Natural killer cell treated with Interleukin-12 subunit alpha and Interleukin-12 subunit beta and Interleukin-15 and Interleukin-18, amount 100 ng/mL, for 72 hours (primary cell): ENCODE measurements around the gene INO80D. TPM values are rescaled to one million over a fixed set of nuclear protein-coding genes. Genes with fewer than 3 reads are reported as not detected.
A peak's percentile ranks its signal among the peaks of the same experiment; 100 is the strongest.
"Not testable (repeated sequence)": the region's sequence is repeated elsewhere in the genome, so short reads cannot be mapped to it uniquely, and the experiment has no call there.

ENCODE experiments used
- ATAC-seq, 2 donors: fragments of 150-1000 bp; cut with Tn5 transposase in 1 of 2; sonication (Bioruptor Pico), chemical (Tn5 transposase) in 1 of 2; 2 replicates each; pipeline ENCODE4 v1.10.0; 2021
- DNase-seq: peaks from one replicate; pipeline ENCODE4 v3.0.0; 2022; ENCODE audit warnings: low spot score
- H3K27ac Mint-ChIP-seq, 2 donors: 1 replicate in 1 of 2; 2 replicates in 1 of 2; pipeline ENCODE4 v1.8.0; 2022; ENCODE audit warnings: mixed read lengths in 2 of 2, mild to moderate bottlenecking in 1 of 2, moderate library complexity in 1 of 2
- H3K27me3 Mint-ChIP-seq, 2 donors: 1 replicate in 1 of 2; 2 replicates in 1 of 2; pipeline ENCODE4 v1.8.0; 2022; ENCODE audit warnings: mixed read lengths in 2 of 2
- H3K36me3 Mint-ChIP-seq: one replicate; pipeline ENCODE4 v1.8.0; 2022; ENCODE audit warnings: mixed read lengths
- H3K4me1 Mint-ChIP-seq, 2 donors: 1 replicate in 1 of 2; 2 replicates in 1 of 2; pipeline ENCODE4 v1.8.0; 2022; ENCODE audit warnings: low read depth in 2 of 2, mixed read lengths in 2 of 2, mild to moderate bottlenecking in 1 of 2
- H3K4me3 Mint-ChIP-seq: one replicate; pipeline ENCODE4 v1.8.0; 2022; ENCODE audit warnings: mixed read lengths
- H3K9me3 Mint-ChIP-seq: 2 replicates; pipeline ENCODE4 v1.8.0; 2022; ENCODE audit warnings: mixed read lengths
- total RNA-seq, 2 donors: library from RNA; stranded (reverse); gene quantifications; one replicate each; pipeline ENCODE4 v1.2.3, GENCODE V29; 2022

Gene INO80D
- total RNA-seq, 2 donors from 2014 or later, result 36.0 to 37.5 TPM

DNA sequence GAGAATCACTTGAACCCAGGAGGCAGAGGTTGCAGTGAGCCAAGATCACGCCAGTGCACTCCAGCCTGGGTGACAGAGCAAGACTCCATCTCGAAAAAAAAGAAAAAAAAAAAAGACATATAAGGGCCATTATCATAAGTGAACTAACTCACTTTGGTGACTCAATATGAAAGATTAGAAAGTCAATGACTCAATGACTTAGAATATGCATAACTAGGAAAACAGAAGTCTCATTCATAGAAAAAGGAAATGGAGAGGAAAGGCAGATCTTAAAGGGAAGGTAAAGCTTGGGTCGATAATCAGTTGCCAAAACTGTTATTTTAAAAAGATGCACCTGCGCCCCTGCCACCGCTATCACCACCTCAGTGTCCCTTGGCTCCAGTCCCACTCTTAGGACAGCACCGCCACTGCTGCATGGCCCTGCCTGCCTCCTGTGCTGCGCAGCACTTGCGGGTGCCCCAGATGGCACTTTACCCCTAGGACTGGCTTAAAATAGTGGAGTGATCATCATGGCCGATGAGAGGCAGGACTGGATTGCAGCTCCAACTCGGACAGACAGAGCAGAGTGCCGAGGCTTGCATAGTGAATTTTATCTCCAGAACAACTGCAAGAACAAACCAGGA, 54.7 kb downstream of the INO80D start:
- H3K36me3 Mint-ChIP-seq, result peaks cover 35% of the 10 kb centered on the region
- peak in 1 of 2 donors; percentile 75 for ATAC-seq
- DNase-seq, result no peak
- no peaks in the 10 kb centered on the region for H3K27me3 Mint-ChIP-seq
- peaks cover 52 to 56% of the 10 kb centered on the region in 2 donors for H3K4me1 Mint-ChIP-seq
- peak overlapping the region; percentile 24 for H3K4me3 Mint-ChIP-seq
- H3K27ac Mint-ChIP-seq, result peak overlapping the region in 1 of 2 donors; percentile 14
- peaks cover 8% of the 10 kb centered on the region for H3K9me3 Mint-ChIP-seq

DNA sequence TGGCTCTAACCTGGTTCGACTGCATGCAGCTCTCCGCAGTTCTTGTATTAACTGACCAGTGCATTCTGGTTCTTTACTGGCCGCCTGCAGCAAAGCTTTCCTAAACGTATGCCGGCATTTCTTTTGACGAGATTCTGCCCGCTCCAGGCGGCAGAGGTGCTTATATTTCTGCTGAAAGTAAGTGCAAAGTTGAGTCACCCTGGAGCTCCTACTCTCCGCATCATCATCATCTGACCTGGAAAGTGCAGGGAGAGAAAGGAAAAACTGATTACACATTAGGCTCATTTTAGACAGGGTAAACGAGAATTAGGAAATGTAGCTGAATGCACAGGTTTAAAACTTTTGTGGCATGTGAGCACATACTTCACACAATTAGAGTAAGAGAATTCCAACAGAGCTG, 57.9 kb downstream of the INO80D start:
- H3K36me3 Mint-ChIP-seq, result peaks cover 23% of the 10 kb centered on the region
- H3K27ac Mint-ChIP-seq, result peak overlapping the region in 1 of 2 donors; percentile 44
- DNase-seq, result no peak
- peaks cover 26 to 30% of the 10 kb centered on the region in 2 donors for H3K4me1 Mint-ChIP-seq
- no peaks in the 10 kb centered on the region for H3K27me3 Mint-ChIP-seq
- no peak overlapping the region for H3K4me3 Mint-ChIP-seq
- H3K9me3 Mint-ChIP-seq, result no peaks in the 10 kb centered on the region
- ATAC-seq, result no peak

DNA sequence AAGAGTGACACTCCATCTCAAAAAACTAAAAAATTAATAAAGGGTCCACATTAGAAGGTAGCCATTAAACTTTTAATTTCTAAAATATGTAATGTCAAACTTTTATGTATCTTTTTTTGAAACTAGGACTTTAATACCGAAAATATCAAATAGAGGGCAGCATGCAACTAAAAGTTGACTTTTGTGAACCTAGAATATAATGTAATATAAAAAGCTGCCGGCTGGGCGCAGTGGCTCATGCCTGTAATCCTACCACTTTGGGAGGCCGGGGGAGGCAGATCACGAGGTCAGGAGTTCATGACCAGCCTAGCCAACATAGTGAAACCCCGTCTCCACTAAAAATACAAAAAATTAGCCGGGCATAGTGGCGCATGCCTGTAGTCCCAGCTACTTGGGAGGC, 62.8 kb downstream of the INO80D start:
- Mint-ChIP-seq H3K27me3 (no peaks in the 10 kb centered on the region), H3K27ac (no peak overlapping the region), H3K4me3 (no peak overlapping the region), H3K4me1 (no peaks in the 10 kb centered on the region), H3K9me3 (no peaks in the 10 kb centered on the region), H3K36me3 (no peaks in the 10 kb centered on the region)
- no peak for ATAC-seq
- DNase-seq, result no peak

DNA sequence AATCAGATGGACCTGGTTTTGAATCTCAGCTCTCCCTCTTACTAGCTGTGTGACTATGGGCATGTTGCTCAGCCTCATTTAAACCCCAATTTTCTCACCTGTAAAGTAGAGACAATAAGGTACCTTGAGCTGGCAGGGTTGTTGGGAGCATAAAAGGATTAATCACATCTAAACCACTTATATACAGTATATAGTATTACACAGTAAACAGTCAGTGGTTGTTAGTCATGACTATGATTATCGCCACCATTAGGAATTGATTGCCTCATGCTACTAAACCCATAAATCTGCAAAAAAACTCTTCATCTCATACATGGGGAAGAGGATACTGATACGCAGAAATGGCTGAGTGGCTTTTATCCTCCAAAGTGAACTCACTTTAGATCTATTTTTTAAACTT, 65.8 kb downstream of the INO80D start:
- no peak for ATAC-seq
- peaks cover 10% of the 10 kb centered on the region for H3K36me3 Mint-ChIP-seq
- DNase-seq, result no peak
- no peaks in the 10 kb centered on the region for H3K27me3 Mint-ChIP-seq
- no peak overlapping the region for H3K4me3 Mint-ChIP-seq
- H3K9me3 Mint-ChIP-seq, result no peaks in the 10 kb centered on the region
- no peaks in the 10 kb centered on the region for H3K4me1 Mint-ChIP-seq
- no peak overlapping the region for H3K27ac Mint-ChIP-seq

DNA sequence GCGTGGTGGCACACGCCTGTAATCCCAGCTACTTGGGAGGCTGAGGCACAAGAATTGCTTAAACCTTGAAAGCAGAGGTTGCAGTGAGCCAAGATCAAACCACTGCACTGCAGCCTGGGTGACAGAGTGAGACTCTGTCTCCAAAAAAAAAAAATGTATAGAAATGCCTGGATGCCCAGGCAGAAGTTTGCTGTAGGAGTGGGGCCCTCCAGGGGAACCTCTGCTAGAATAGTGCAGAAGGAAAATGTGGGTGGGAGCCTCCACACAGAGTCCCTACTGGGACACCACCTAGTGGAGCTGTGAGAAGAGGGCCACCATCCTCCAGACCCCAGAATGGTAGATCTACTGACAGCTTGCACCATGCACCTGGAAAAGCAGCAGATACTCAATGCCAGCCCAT, 70.2 kb downstream of the INO80D start:
- peaks cover 24% of the 10 kb centered on the region for H3K36me3 Mint-ChIP-seq
- not testable (repeated sequence) for ATAC-seq

DNA sequence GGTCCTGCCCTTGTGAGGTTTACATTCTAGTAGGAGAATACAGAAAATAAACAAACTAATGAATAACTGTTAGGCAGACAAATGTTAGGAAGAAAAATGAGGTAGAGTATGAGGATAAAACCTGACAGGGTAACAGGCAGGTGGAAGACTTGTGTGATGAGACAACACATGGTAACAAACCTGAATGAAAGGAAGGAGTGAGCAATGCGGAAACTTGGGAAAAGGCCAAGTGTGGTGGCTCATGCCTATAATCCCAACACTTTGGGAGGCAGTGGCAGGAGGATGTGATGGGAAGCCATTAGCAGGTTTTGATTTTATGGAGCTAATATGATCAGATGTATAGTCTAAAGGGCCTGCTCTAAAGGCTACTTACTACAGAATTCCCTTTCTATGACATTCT, 74.2 kb downstream of the INO80D start:
- ATAC-seq (no peak), DNase-seq (no peak)
- Mint-ChIP-seq H3K27me3 (no peaks in the 10 kb centered on the region), H3K4me1 (peaks cover 0 to 2% of the 10 kb centered on the region in 2 donors), H3K9me3 (no peaks in the 10 kb centered on the region), H3K36me3 (peaks cover 21% of the 10 kb centered on the region), H3K4me3 (no peak overlapping the region), H3K27ac (no peak overlapping the region)

More for the DNA sequence above, 70.2 kb downstream of the INO80D start:
- H3K27me3 Mint-ChIP-seq, H3K4me3 Mint-ChIP-seq, H3K9me3 Mint-ChIP-seq, H3K27ac Mint-ChIP-seq, H3K4me1 Mint-ChIP-seq, DNase-seq: not testable (repeated sequence)

DNA sequence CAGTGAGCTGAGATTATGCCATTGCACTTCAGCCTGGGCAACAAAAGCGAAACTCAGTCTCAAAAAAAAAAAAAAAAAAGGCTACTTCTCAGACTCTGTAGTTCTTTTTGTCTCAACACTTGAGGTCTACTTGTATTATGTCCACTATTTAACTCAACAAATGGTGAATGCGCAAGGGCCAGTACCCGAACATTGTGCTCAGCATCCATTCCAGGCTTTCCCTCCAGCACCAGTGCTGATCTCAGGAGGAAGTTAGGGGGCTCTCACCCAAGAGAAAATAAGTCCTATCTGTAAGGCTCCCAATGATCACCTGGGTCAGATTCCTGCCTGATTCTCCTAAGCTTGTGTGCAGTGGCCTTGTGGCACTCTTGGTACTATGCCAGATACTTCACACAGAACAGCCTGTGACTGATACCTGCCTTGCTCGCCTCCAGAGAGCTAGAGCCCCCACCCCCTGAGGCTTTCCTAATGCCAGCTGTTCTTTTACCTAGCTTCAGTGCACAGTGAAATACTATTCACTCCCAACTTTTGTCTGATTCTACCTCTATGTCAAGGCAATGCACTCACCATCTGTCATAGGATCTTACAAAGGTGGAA, 74.9 kb downstream of the INO80D start:
- H3K4me1 Mint-ChIP-seq, result peaks cover 0 to 2% of the 10 kb centered on the region in 2 donors
- no peaks in the 10 kb centered on the region for H3K9me3 Mint-ChIP-seq
- DNase-seq (no peak), ATAC-seq (no peak)
- H3K27ac Mint-ChIP-seq, result no peak overlapping the region
- H3K27me3 Mint-ChIP-seq, result no peaks in the 10 kb centered on the region
- H3K4me3 Mint-ChIP-seq, result no peak overlapping the region
- H3K36me3 Mint-ChIP-seq, result peaks cover 14% of the 10 kb centered on the region

DNA sequence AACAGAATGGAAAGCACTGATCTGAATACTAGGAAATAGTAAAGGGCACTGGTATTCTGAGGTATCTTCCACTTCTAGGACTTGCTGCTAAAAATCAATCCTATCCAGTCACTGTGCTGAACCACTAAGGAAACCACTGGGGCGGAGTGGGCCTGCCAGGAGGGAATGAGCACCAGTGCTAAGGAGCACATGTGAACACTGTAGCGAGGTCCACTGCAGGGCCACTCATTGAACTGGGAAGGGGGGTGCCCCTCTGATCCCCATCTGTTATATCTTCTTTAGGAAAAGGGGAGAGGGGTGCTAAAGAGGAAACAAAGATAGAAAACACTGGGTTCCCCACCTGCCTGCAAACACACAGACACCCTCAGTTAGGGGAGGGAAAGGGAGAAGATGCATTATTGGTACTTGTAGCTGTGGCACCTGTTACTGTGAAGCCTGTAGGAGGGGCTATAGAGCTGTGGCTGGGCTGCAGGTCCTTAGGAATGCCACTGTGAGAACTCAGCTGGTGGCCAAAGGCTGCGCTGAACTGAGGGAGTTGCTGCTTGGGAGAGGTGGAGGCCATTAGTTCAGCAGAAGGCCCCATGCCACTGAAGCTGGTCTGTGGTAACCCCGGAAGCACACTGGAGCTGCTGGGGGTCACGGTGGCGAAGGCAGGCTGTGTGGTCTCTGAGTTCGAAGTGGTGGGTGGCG, 81.8 kb downstream of the INO80D start:
- Mint-ChIP-seq H3K4me1 (peaks cover 0 to 12% of the 10 kb centered on the region in 2 donors), H3K9me3 (no peaks in the 10 kb centered on the region), H3K27me3 (no peaks in the 10 kb centered on the region), H3K27ac (no peak overlapping the region), H3K36me3 (peaks cover 18% of the 10 kb centered on the region), H3K4me3 (no peak overlapping the region)
- ATAC-seq (no peak), DNase-seq (no peak)

DNA sequence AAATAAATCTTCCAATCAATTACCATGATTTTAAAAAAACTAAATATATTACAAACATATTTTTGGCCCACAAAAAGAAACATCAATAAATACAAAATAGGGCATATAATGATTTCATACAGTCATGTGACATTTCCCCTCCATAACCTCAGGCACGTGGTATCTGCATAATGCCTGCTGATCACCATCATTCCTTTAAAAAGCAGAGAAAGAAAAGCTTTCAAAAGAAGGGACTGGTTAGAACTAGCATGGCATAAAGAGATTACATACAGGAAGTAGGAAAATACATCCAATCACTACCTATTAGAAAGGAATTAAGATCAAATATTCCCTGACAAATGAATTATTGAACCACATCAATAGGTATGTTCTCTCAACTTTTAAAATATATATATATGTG, 83.5 kb downstream of the INO80D start:
- no peak for ATAC-seq
- Mint-ChIP-seq H3K4me1 (peaks cover 0 to 16% of the 10 kb centered on the region in 2 donors), H3K36me3 (peaks cover 22% of the 10 kb centered on the region), H3K4me3 (no peak overlapping the region), H3K27ac (no peak overlapping the region), H3K27me3 (no peaks in the 10 kb centered on the region), H3K9me3 (no peaks in the 10 kb centered on the region)
- no peak for DNase-seq

DNA sequence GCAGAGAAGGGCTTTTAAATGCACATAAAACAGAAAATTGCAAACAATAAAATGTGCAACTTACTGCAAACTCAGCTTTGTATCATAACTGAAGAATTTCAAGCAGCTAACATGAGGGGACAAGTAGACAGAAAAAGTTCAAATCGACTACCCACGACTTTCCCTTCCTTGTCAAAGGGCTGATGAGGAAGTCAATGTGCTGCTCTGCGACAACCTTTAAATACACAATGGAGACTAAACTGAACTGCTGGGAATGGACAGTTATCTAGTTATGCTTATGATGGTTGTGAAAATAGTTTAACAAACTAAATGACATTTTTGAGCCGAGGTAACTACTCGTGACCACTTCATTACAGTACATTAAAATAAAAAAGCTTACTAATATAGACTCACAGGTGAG, 84.1 kb downstream of the INO80D start:
- no peak overlapping the region for H3K4me3 Mint-ChIP-seq
- peaks cover 22% of the 10 kb centered on the region for H3K36me3 Mint-ChIP-seq
- no peak overlapping the region for H3K27ac Mint-ChIP-seq
- DNase-seq (no peak), ATAC-seq (no peak)
- no peaks in the 10 kb centered on the region for H3K9me3 Mint-ChIP-seq
- no peaks in the 10 kb centered on the region for H3K27me3 Mint-ChIP-seq
- peaks cover 0 to 16% of the 10 kb centered on the region in 2 donors for H3K4me1 Mint-ChIP-seq

DNA sequence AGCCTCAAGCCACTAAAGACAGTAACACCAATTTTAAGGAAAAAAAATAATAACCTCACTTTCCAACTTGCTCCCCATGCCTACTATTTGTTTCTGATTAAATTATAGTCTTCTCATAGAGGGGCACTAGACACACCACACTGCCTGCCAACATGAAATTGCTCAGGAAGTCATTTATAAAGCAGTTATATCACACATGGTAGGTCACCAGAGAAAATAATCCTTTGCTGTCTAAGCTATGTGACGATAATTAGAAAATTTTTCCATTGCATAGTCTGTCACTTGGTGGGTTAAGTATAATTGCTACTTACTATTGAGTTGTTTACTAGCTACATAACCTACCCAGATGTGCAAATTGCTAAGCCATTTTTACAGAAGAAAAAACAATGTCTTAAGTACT, 85.2 kb downstream of the INO80D start:
- Mint-ChIP-seq H3K4me3 (no peak overlapping the region), H3K27ac (no peak overlapping the region)

DNA sequence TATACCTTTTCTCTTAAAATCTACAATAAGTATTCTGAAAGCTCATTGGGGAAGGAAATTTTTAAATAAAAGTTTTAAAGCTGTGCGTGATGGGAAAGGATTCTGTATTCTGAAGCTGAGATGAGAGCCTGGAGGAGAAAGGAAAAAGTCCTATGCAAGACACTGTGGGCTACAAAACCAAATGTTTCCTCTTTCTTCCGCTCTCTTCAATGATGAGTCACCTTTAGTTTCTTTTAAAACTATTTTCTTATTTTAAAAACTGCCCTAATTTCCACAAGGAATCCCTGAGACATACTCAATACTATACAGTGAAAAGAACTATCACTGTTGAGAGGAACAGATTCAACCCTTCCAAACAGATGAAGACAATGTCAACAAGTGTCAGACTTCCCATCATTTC, 87.4 kb downstream of the INO80D start:
- Mint-ChIP-seq H3K9me3 (no peaks in the 10 kb centered on the region), H3K27ac (no peak overlapping the region), H3K4me3 (no peak overlapping the region), H3K36me3 (peaks cover 10% of the 10 kb centered on the region), H3K27me3 (no peaks in the 10 kb centered on the region), H3K4me1 (peaks cover 0 to 8% of the 10 kb centered on the region in 2 donors)
- no peak for DNase-seq
- ATAC-seq, result no peak

More for the DNA sequence above, 85.2 kb downstream of the INO80D start:
- Mint-ChIP-seq H3K9me3 (no peaks in the 10 kb centered on the region), H3K4me1 (peaks cover 0 to 16% of the 10 kb centered on the region in 2 donors), H3K27me3 (no peaks in the 10 kb centered on the region), H3K36me3 (peaks cover 22% of the 10 kb centered on the region)
- no peak for ATAC-seq
- no peak for DNase-seq

DNA sequence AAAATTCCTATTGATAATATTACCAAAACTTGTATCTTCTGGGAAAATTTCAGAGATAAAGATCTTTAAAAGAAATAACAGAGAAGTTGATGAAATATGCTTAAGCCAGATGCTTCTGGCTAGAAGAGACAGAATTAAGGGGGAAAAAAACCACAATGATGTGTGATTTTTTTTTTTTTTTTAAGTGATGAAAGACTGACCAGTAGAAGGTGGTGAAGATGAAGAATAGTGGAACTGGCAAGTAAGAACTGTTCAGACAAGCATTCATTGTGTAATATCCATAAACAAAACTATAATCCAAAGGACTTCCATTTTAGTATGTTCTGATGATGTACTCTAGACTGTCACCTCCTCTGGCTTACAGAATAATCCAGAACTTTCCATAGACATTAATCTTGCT, 89.8 kb downstream of the INO80D start:
- ATAC-seq, result no peak
- H3K27ac Mint-ChIP-seq, result no peak overlapping the region
- DNase-seq, result no peak
- H3K4me1 Mint-ChIP-seq, result peaks cover 0 to 11% of the 10 kb centered on the region in 2 donors
- no peak overlapping the region for H3K4me3 Mint-ChIP-seq
- H3K9me3 Mint-ChIP-seq, result no peaks in the 10 kb centered on the region
- no peaks in the 10 kb centered on the region for H3K27me3 Mint-ChIP-seq
- H3K36me3 Mint-ChIP-seq, result peaks cover 5% of the 10 kb centered on the region

DNA sequence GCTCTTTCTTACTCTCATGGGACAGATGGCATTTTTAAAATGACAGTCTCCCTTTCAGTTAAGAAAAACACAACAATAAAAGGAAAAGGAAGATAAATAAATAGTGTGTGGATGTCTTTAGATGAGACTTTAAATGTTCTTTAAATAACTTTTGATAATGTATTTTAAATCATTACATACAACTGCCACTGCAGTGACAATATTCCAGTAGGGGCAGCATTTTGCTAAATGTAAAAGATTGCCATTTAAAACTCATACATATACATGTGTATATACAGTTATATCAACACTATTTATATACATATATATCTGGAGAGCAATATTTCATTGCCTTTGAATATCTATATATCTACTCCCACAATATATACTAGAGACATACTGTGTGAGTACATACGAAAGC, 90.7 kb downstream of the INO80D start:
- no peak overlapping the region for H3K4me3 Mint-ChIP-seq
- H3K36me3 Mint-ChIP-seq, result peaks cover 5% of the 10 kb centered on the region
- H3K27ac Mint-ChIP-seq, result no peak overlapping the region
- ATAC-seq (no peak), DNase-seq (no peak)
- peaks cover 0 to 9% of the 10 kb centered on the region in 2 donors for H3K4me1 Mint-ChIP-seq
- H3K27me3 Mint-ChIP-seq, result no peaks in the 10 kb centered on the region
- H3K9me3 Mint-ChIP-seq, result no peaks in the 10 kb centered on the region
